Nephron progenitor cell (in vitro differentiated cells): ENCODE measurements around the gene PTCSC3.

Experiments used
- DNase-seq: peaks from one replicate; pipeline ENCODE4 v3.0.0; 2021
- H3K27ac Mint-ChIP-seq: 2 replicates; pipeline ENCODE4 v1.8.0; 2021; ENCODE audit warnings: mild to moderate bottlenecking, moderate library complexity, mixed read lengths
- H3K27me3 Mint-ChIP-seq: 2 replicates; pipeline ENCODE4 v1.8.0; 2021; ENCODE audit warnings: mild to moderate bottlenecking, low read depth, mixed read lengths; ENCODE audit not compliant: poor library complexity
- H3K36me3 Mint-ChIP-seq: 2 replicates; pipeline ENCODE4 v1.8.0; 2021; ENCODE audit warnings: low read depth, mixed read lengths
- H3K4me1 Mint-ChIP-seq: 2 replicates; pipeline ENCODE4 v1.8.0; 2021; ENCODE audit warnings: mixed read lengths
- H3K4me3 Mint-ChIP-seq: 2 replicates; pipeline ENCODE4 v1.8.0; 2021; ENCODE audit warnings: mild to moderate bottlenecking, moderate library complexity, mixed read lengths
- H3K9me3 Mint-ChIP-seq: 2 replicates; pipeline ENCODE4 v1.8.0; 2021; ENCODE audit warnings: mild to moderate bottlenecking, moderate library complexity, mixed read lengths
- CTCF ChIP-seq: fragments of 200-600 bp; sonication (generic); IDR thresholded peaks from 2 replicates; pipeline ENCODE4 v1.5.0; 2021; ENCODE audit warnings: antibody characterized with exemption

PTCSC3 gene

GRCh38 chr14:36221112-36221511 lies 44.6 kb upstream of the PTCSC3 start:
- Mint-ChIP-seq H3K4me3 (no peak overlapping the region), H3K36me3 (no peaks in the 10 kb centered on the region), H3K4me1 (no peaks in the 10 kb centered on the region), H3K27ac (no peak overlapping the region), H3K27me3 (peaks cover 6% of the 10 kb centered on the region), H3K9me3 (no peaks in the 10 kb centered on the region)
- DNase-seq, result no peak
- TF ChIP-seq CTCF, result no peak

GRCh38 chr14:36217732-36218131 lies 41.2 kb upstream of the PTCSC3 start:
- Mint-ChIP-seq H3K27me3 (peaks cover 10% of the 10 kb centered on the region), H3K9me3 (no peaks in the 10 kb centered on the region), H3K4me3 (no peak overlapping the region), H3K36me3 (no peaks in the 10 kb centered on the region), H3K4me1 (no peaks in the 10 kb centered on the region), H3K27ac (no peak overlapping the region)
- no peak for DNase-seq
- TF ChIP-seq CTCF, result no peak

GRCh38 chr14:36217027-36217426 lies 40.5 kb upstream of the PTCSC3 start:
- TF ChIP-seq CTCF, result no peak
- DNase-seq, result no peak
- no peaks in the 10 kb centered on the region for H3K9me3 Mint-ChIP-seq
- no peaks in the 10 kb centered on the region for H3K4me1 Mint-ChIP-seq
- no peak overlapping the region for H3K4me3 Mint-ChIP-seq
- H3K27me3 Mint-ChIP-seq, result peaks cover 10% of the 10 kb centered on the region
- H3K36me3 Mint-ChIP-seq, result no peaks in the 10 kb centered on the region
- H3K27ac Mint-ChIP-seq, result no peak overlapping the region

GRCh38 chr14:36215217-36215598 lies 38.7 kb upstream of the PTCSC3 start:
- no peak for DNase-seq
- no peak for TF ChIP-seq CTCF
- Mint-ChIP-seq H3K27ac (no peak overlapping the region), H3K36me3 (no peaks in the 10 kb centered on the region), H3K4me1 (no peaks in the 10 kb centered on the region), H3K27me3 (peaks cover 10% of the 10 kb centered on the region), H3K4me3 (no peak overlapping the region), H3K9me3 (no peaks in the 10 kb centered on the region)

- H3K27ac Mint-ChIP-seq, result no peak overlapping the region
- H3K27me3 Mint-ChIP-seq, result peaks cover 10% of the 10 kb centered on the region
- H3K4me3 Mint-ChIP-seq, result no peak overlapping the region
- H3K4me1 Mint-ChIP-seq, result no peaks in the 10 kb centered on the region
- H3K36me3 Mint-ChIP-seq, result no peaks in the 10 kb centered on the region
- no peak for TF ChIP-seq CTCF
- H3K9me3 Mint-ChIP-seq, result no peaks in the 10 kb centered on the region
- no peak for DNase-seq
Observed at GRCh38 chr14:36214476-36215216, 38.1 kb upstream of the PTCSC3 start.

GRCh38 chr14:36212987-36213386 lies 36.5 kb upstream of the PTCSC3 start:
- no peaks in the 10 kb centered on the region for H3K4me1 Mint-ChIP-seq
- no peak overlapping the region for H3K4me3 Mint-ChIP-seq
- DNase-seq, result no peak
- H3K36me3 Mint-ChIP-seq, result no peaks in the 10 kb centered on the region
- TF ChIP-seq CTCF, result no peak
- no peaks in the 10 kb centered on the region for H3K9me3 Mint-ChIP-seq
- no peak overlapping the region for H3K27ac Mint-ChIP-seq
- H3K27me3 Mint-ChIP-seq, result peaks cover 10% of the 10 kb centered on the region
